ENCODE measurements around the gene TMCO4. TPM values are rescaled to one million over a fixed set of nuclear protein-coding genes. Genes with fewer than 3 reads are reported as not detected.

Gene TMCO4
- total RNA-seq, 1 experiment from 2014 or later: 13.1 TPM

- no peak for DNase-seq (ENCODE audit: low read depth)
Measured at GRCh38 chr1:19776933-19777332, 22.8 kb downstream of the TMCO4 start.

GRCh38 chr1:19776287-19776686 is 23.4 kb downstream of the TMCO4 start:
- no peak for DNase-seq (ENCODE audit: low read depth)

- DNase-seq (ENCODE audit: low read depth): no peak
Measured at GRCh38 chr1:19775831-19776230, 23.9 kb downstream of the TMCO4 start.

- no peak for DNase-seq (ENCODE audit: low read depth)
Measured at GRCh38 chr1:19775317-19775716, 24.4 kb downstream of the TMCO4 start.

GRCh38 chr1:19774180-19774785 is 25.4 kb downstream of the TMCO4 start:
- DNase-seq (ENCODE audit: low read depth): no peak

DNA sequence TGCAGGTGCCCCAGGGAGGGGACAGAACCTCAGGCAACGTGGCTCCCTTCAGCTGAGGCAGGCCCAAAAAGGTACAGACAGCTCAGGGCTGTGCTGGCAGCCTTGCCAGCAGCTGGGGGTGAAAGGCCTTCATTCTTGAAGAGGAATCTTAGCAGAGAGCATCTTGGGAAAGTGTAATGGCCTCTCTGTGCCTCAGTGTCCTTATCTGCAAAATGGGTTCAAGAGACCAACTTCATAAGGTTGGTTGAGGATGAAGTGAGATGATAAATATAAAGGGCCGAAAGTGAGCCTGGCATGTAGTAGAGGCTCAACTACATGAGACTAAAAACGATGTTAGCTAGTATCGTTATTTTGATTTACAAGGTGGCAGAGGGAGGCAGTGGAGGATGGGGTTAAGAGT is 26.2 kb downstream of the TMCO4 start:
- DNase-seq (ENCODE audit: low read depth): no peak

DNA sequence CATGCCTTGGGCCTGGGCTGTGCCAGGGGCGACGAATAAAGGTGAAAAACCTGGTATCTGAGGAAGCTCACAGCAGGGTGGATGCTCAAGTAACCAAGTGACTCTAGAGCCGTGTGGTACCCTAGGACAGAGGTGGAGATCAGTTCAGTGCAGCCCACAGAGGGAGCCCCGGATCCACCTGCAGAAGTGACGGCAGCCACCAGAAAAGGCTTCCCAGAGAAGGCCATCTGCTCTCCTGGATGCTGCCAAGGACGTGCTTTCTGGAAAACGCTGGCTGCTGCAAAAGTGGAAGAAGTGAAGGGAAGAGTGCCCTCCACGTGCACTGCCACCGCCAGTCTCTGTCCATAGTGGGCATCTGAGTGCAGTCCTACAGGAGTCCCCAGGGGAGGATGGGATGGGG is 27.7 kb downstream of the TMCO4 start:
- DNase-seq (ENCODE audit: low read depth): no peak

DNA sequence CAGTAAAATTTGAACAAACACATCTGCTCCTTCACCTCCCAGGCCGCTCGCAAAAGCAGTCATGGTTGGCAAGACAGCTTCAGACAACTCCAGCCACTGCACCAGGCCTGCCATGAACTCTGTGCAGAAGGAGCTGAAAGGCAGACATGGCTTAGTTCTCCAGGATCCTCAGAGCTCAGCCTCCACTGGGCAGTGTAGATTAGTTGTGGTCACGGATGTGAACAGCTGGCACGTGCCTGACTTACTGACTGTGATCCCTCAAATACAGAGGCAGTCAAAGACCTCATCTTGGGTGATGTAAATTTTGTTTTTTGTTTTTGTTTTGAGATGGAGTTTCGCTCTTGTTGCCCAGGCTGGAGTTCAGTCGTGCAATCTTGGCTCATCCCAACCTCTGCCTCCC is 28.4 kb downstream of the TMCO4 start:
- no peak for DNase-seq (ENCODE audit: low read depth)

DNA sequence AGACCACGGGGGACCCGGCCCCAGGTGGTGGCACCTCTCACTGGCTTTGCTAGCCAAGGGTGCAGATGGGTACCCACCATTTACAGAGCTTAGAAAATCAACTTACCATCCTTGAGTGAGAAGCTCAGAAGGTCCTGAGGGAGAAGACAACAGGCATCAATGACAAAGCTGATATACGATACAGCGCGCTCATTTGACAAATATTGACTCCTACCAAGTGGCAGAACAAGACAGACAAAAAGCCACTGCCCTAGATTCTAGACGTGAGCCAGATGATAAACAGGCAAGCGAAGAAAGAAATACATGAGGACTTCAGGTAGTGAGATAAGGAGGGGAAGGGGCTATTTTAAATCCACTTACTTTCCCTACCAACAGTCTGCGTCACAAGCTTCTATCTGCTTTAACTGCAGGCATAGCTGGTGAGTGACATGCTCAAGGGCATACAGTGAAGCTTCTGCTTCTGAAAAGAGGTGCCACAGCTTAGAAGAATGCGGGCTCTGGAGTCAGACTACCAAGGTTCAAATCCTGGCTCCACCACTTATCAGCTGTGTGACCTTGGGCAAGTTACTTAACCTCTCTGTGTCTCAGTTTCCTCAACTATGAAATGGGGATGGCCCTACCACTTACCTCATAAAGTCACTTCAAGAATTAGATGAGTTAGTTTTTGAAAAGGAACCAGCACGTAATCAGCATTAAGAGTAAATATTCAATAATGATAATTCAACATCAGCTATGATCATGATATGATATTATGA is 29.1 kb downstream of the TMCO4 start:
- no peak for DNase-seq (ENCODE audit: low read depth)

DNA sequence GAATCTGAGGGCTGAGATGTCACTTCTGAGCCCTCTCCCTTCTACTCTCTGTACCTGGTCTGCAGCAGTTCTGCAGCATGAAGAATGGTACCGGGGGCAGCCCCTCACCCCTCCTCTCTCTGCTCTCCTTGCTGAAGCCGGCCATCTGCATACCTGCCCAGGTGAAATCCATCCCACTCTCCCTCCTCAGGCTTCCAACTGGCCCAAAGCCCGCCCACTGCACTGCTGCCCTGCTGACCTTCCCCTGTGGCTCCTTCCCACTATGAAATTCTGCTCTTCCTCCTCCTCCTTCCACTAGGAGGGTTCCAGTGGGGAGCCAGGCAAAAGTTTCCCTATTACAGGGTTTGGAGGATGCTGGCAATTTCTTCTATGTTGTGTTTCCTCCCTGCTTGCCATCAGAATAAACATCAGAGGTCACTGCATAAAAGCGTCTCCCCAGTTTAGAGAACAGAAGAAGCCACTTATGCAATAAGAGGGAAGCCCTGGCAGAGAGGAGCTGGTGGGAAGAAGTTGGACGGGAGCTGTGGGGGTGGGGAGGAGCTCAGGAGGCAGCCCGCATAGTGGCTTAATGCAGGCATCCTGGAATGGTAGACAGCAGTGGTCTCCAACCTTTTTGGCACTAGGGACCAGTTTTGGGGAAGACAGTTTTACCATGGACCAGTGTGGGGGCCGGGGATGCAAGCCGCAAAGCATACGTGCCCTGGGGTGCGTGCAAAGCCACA is 30.3 kb downstream of the TMCO4 start:
- DNase-seq (ENCODE audit: low read depth): no peak

GRCh38 chr1:19768353-19769210 is 31.1 kb downstream of the TMCO4 start:
- no peak for DNase-seq (ENCODE audit: low read depth)

- DNase-seq (ENCODE audit: low read depth): peak; percentile 98
Measured at GRCh38 chr1:19765623-19766022, 34.1 kb downstream of the TMCO4 start.

- DNase-seq (ENCODE audit: low read depth): peak; percentile 84
Measured at GRCh38 chr1:19764848-19765247, 34.9 kb downstream of the TMCO4 start.

DNA sequence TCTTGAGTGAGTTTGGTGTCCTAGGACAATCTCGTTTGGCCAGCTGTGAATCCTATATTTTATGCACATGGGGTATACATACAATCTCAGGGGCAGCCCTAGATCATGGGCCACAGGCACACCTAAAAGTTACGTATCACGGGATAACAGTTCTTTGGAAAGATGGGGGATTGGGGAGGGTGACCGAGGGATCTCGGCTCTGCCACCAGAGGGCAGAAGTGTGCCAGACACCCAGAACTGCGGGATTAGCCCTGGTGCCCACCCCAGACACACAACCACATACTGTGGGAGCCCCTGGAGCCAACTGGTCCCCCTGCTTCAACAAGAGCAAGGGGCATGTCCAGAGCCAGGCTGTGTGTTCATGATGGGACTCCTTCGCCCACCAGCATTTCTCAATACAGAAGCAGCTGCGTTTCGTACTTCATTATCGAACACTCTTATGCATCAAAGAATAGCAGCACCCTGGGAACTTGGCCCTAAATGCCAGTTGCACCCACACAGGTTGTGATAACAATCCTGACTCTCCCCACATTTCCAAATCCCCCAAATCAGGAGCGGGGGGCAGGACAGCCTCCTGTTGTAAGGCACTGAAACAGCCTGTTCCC is 37.4 kb downstream of the TMCO4 start:
- peak; percentile 23 for DNase-seq (ENCODE audit: low read depth)

- peak; percentile 79 for DNase-seq (ENCODE audit: low read depth)
Measured at GRCh38 chr1:19759740-19760089, 40.0 kb downstream of the TMCO4 start.

DNA sequence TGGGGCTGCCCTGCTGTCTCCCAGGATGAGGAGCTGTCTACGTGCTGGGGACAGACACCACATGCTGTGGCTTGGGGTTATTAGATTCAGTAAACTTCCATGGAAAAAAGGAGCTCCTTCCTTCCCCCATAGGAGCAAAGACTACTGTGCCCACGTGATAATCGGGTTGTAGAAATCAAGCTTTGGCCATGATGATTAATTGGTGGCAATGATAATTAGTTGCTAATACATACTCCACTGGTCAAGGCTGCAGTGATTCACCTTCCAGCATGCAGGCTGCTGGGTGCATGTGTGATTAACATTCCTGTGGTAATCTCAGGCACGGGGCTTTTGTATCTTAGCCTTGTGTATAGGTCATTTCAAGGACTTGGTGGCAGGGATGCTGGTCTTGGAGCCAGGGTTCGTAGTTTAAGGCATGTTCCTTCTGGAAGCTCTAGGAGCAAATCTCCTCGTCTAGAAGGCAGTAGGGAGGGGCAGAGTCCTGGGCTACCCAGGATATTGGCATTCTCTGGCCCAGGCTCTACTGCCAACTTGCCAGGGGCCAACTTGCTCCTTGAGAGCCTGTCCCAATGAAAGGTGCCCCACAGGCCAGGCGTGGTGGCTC is 41.4 kb downstream of the TMCO4 start:
- peak; percentile 87 for DNase-seq (ENCODE audit: low read depth)

GRCh38 chr1:19757641-19758040 is 42.1 kb downstream of the TMCO4 start:
- no peak for DNase-seq (ENCODE audit: low read depth)

GRCh38 chr1:19756480-19756879 is 43.2 kb downstream of the TMCO4 start:
- no peak for DNase-seq (ENCODE audit: low read depth)

DNA sequence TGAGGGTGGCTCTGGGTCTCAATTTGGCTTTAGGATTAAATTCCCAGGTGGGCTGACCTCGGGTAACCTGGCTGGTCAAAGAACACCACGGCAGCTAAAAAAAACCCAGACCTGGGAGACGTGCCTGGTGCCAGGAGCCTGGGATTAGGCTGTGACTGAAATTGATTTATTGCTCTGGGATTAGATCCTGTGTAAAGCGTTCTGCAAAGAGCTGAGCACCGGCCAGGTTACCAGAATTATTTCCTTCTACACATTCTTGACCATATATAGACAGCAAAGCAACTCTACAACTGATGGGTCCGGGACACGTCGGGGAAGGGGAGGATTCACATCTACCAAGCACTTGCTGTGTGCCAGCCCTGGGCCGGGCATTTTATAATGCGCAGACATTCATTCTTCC is 45.2 kb downstream of the TMCO4 start:
- DNase-seq (ENCODE audit: low read depth): no peak

GRCh38 chr1:19752083-19752696 is 47.5 kb downstream of the TMCO4 start:
- no peak for DNase-seq (ENCODE audit: low read depth)
